OCI-LY1 (cell line): ENCODE results near the gene TNFRSF12A.

Source experiments
- EZH2 ChIP-seq: fragments of 200-600 bp; sonication (generic), shearing (Covaris generic); IDR thresholded peaks from 2 replicates; pipeline ENCODE4 v1.8.0; 2017; ENCODE audit warnings: borderline replicate concordance, mixed run types, mild to moderate bottlenecking, antibody characterized with exemption, low read length, moderate library complexity, mixed read lengths
- TF ChIP-seq, protein P1 (sequence below): fragments of 200-600 bp; sonication (generic), shearing (Covaris generic); IDR thresholded peaks from 2 replicates; pipeline ENCODE4 v1.5.1; 2017; ENCODE audit warnings: mild to moderate bottlenecking, antibody characterized with exemption, low read length, moderate library complexity, mixed read lengths

DNA sequence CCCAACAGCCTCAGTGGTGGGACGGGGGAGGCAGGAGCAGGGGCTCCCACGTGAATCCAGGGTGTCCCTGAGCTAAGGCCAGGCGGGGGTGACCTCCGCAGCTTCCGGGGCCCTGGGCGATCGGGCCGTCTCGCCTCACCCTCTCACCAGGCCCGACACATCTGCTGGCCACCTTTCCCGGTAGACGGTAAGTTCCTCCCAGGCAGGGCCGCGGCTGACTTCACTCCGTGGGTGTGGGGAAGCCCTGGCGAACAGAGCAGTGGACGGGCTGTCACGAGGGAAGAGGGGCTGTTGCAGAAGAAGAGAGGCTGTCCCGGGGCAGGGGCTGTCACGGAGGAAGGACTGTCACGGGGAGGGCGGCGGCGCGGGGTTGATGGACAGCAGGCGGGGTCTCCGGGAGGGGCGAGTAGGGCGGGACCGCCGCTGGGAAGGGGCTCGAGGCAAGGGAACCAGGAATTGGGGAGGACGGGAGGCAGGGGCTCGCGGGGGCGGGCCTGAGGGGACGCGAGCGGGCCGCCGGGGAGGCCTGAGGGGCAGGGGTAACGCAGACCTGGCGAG, 40.4 kb upstream of the TNFRSF12A start:
- TF ChIP-seq, protein P1, sequence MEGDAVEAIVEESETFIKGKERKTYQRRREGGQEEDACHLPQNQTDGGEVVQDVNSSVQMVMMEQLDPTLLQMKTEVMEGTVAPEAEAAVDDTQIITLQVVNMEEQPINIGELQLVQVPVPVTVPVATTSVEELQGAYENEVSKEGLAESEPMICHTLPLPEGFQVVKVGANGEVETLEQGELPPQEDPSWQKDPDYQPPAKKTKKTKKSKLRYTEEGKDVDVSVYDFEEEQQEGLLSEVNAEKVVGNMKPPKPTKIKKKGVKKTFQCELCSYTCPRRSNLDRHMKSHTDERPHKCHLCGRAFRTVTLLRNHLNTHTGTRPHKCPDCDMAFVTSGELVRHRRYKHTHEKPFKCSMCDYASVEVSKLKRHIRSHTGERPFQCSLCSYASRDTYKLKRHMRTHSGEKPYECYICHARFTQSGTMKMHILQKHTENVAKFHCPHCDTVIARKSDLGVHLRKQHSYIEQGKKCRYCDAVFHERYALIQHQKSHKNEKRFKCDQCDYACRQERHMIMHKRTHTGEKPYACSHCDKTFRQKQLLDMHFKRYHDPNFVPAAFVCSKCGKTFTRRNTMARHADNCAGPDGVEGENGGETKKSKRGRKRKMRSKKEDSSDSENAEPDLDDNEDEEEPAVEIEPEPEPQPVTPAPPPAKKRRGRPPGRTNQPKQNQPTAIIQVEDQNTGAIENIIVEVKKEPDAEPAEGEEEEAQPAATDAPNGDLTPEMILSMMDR = no peak
- TF ChIP-seq EZH2 = no peak
